WI38 (cell line): ENCODE results near the gene TFAP2D.
A peak's percentile ranks its signal among the peaks of the same experiment; 100 is the strongest.

Experiments used
- H3K4me3 ChIP-seq: 2 replicates; pipeline ENCODE4 v1.5.1; 2011; ENCODE audit warnings: low read depth, mild to moderate bottlenecking, control low read depth, low read length
- CTCF ChIP-seq: IDR thresholded peaks from 2 replicates; pipeline ENCODE4 v1.5.1; 2012; ENCODE audit warnings: low read depth, mild to moderate bottlenecking, control low read depth, low read length

The TFAP2D gene

GRCh38 chr6:50762798-50763197 is 49.5 kb downstream of the TFAP2D start:
- no peak overlapping the region for H3K4me3 ChIP-seq
- no peak for TF ChIP-seq CTCF

GRCh38 chr6:50778696-50779095 is 65.4 kb downstream of the TFAP2D start:
- no peak overlapping the region for H3K4me3 ChIP-seq
- no peak for TF ChIP-seq CTCF

- H3K4me3 ChIP-seq, result no peak overlapping the region
- TF ChIP-seq CTCF, result no peak
Measured at GRCh38 chr6:50780382-50780781, 67.1 kb downstream of the TFAP2D start.

GRCh38 chr6:50785921-50786320 is 72.6 kb downstream of the TFAP2D start:
- TF ChIP-seq CTCF, result no peak
- no peak overlapping the region for H3K4me3 ChIP-seq

GRCh38 chr6:50791900-50792508 is 78.7 kb downstream of the TFAP2D start:
- TF ChIP-seq CTCF, result peak; percentile 22; the same call in 1 of the 2 replicates
- H3K4me3 ChIP-seq, result no peak overlapping the region

GRCh38 chr6:50792771-50793170 is 79.4 kb downstream of the TFAP2D start:
- TF ChIP-seq CTCF, result no peak
- H3K4me3 ChIP-seq, result no peak overlapping the region

- TF ChIP-seq CTCF, result no peak
- H3K4me3 ChIP-seq, result no peak overlapping the region
Measured at GRCh38 chr6:50795574-50795973, 82.2 kb downstream of the TFAP2D start.
